SK-N-SH treated with all-trans-retinoic acid at 6 μM for 48 hours (cell line): ENCODE measurements around the gene FBXW11.

Source experiments
- ATAC-seq: fragments of 200-7000 bp; cut with Tn5 transposase; 3 replicates; pipeline ENCODE4 v1.9.1; 2020; ENCODE audit warnings: mild to moderate bottlenecking, moderate library complexity
- ARNTL ChIP-seq: fragments of 450-650 bp; formaldehyde crosslinking; IDR thresholded peaks from 2 replicates; pipeline ENCODE4 v1.5.0; 2020; ENCODE audit warnings: low read depth, mild to moderate bottlenecking, moderate library complexity, borderline replicate concordance
- BACH2 ChIP-seq: fragments of 250-450 bp; sonication (Bioruptor Pico); IDR thresholded peaks from 2 replicates; pipeline ENCODE4 v1.9.0; 2021; ENCODE audit warnings: mild to moderate bottlenecking, borderline replicate concordance
- CSDC2 ChIP-seq: fragments of 250-450 bp; sonication (Bioruptor Pico); IDR thresholded peaks from 2 replicates; pipeline ENCODE4 v1.5.0; 2020; ENCODE audit warnings: mild to moderate bottlenecking, moderate library complexity
- GLIS3 ChIP-seq: fragments of 250-450 bp; sonication (Bioruptor Pico); IDR thresholded peaks from 2 replicates; pipeline ENCODE4 v1.5.0; 2020; ENCODE audit warnings: mild to moderate bottlenecking, moderate library complexity
- ISL1 ChIP-seq: fragments of 250-450 bp; sonication (Bioruptor Pico); IDR thresholded peaks from 2 replicates; pipeline ENCODE4 v2.1.2; 2022; ENCODE audit warnings: mild to moderate bottlenecking, moderate library complexity
- OSR1 ChIP-seq: fragments of 250-450 bp; sonication (Bioruptor Pico); IDR thresholded peaks from 2 replicates; pipeline ENCODE4 v1.8.0; 2022; ENCODE audit warnings: moderate library complexity, mild to moderate bottlenecking, inconsistent platforms
- PPARA ChIP-seq: fragments of 250-450 bp; sonication (Bioruptor Pico); IDR thresholded peaks from 2 replicates; pipeline ENCODE4 v1.5.0; 2020; ENCODE audit warnings: mild to moderate bottlenecking, borderline replicate concordance
- RARB ChIP-seq: fragments of 250-450 bp; sonication (Bioruptor Pico); IDR thresholded peaks from 2 replicates; pipeline ENCODE4 v1.8.0; 2021; ENCODE audit warnings: mild to moderate bottlenecking, moderate library complexity
- SNAI2 ChIP-seq: fragments of 250-450 bp; sonication (Bioruptor Pico); IDR thresholded peaks from 2 replicates; pipeline ENCODE4 v1.5.0; 2020; ENCODE audit warnings: mild to moderate bottlenecking, moderate library complexity
- TCF4 ChIP-seq: fragments of 250-450 bp; sonication (Bioruptor Pico); IDR thresholded peaks from 2 replicates; pipeline ENCODE4 v1.8.0; 2021; ENCODE audit warnings: mild to moderate bottlenecking, moderate library complexity, borderline replicate concordance
- TOX ChIP-seq: fragments of 250-450 bp; sonication (Bioruptor Pico); IDR thresholded peaks from 2 replicates; pipeline ENCODE4 v1.8.0; 2021; ENCODE audit warnings: mild to moderate bottlenecking, moderate library complexity, borderline replicate concordance
- ZC3H10 ChIP-seq: fragments of 250-450 bp; sonication (Bioruptor Pico); IDR thresholded peaks from 2 replicates; pipeline ENCODE4 v1.5.1; 2021; ENCODE audit warnings: mild to moderate bottlenecking, moderate library complexity
- ZFP3 ChIP-seq: fragments of 250-450 bp; sonication (Bioruptor Pico); IDR thresholded peaks from 2 replicates; pipeline ENCODE4 v1.5.0; 2020; ENCODE audit warnings: mild to moderate bottlenecking, moderate library complexity
- ZFP30 ChIP-seq: fragments of 450-650 bp; formaldehyde crosslinking; IDR thresholded peaks from 2 replicates; pipeline ENCODE4 v1.5.0; 2022; ENCODE audit warnings: mild to moderate bottlenecking, moderate library complexity
- ZNF565 ChIP-seq: fragments of 450-650 bp; formaldehyde crosslinking; conservative IDR thresholded peaks from 2 replicates; pipeline ENCODE4 v1.5.0; 2020; ENCODE audit warnings: low read depth, mild to moderate bottlenecking, moderate library complexity
- ZNF70 ChIP-seq: fragments of 450-650 bp; formaldehyde crosslinking; IDR thresholded peaks from 2 replicates; pipeline ENCODE4 v1.5.0; 2020; ENCODE audit warnings: mild to moderate bottlenecking, moderate library complexity
- TF ChIP-seq, protein P1 (sequence below): fragments of 250-450 bp; sonication (Bioruptor Pico); IDR thresholded peaks from 2 replicates; pipeline ENCODE4 v1.5.0; 2020; ENCODE audit warnings: mild to moderate bottlenecking, moderate library complexity
- TF ChIP-seq, protein P2 (sequence below): fragments of 250-450 bp; sonication (Bioruptor Pico); IDR thresholded peaks from 2 replicates; pipeline ENCODE4 v1.5.1; 2021; ENCODE audit warnings: mild to moderate bottlenecking, moderate library complexity
- TF ChIP-seq, protein P3 (sequence below): fragments of 250-450 bp; sonication (Bioruptor Pico); IDR thresholded peaks from 2 replicates; pipeline ENCODE4 v1.8.0; 2021; ENCODE audit warnings: low read depth, mild to moderate bottlenecking, moderate library complexity, borderline replicate concordance
- TF ChIP-seq, protein P4 (sequence below): fragments of 250-450 bp; sonication (Bioruptor Pico); IDR thresholded peaks from 2 replicates; pipeline ENCODE4 v1.5.1; 2020; ENCODE audit warnings: low read depth, mild to moderate bottlenecking, moderate library complexity

FBXW11 gene

DNA sequence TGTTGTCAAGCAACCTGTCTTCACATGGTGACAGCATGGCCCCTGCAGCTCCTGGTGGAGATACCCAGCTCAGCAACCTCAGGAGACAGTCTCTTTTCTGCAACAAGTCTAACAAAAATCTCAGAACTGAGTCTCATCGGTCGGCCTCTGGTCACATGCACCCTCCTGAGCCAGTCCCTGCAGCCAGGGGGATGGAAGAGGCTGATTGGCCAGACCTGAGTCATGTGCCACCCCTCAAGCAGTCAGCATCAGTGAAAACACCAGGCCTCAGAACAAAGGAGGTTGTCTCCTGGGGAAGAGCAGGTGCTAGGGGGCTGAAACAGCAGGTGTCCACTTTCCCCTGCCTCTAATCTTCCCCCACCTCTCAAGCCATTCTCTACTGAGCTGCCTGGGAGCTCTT, 166.4 kb downstream of the FBXW11 start:
- no peak for TF ChIP-seq SNAI2 (CRISPR knock-in tag)
- TF ChIP-seq ISL1 (CRISPR knock-in tag), result no peak
- no peak for TF ChIP-seq TOX (CRISPR knock-in tag)
- no peak for TF ChIP-seq GLIS3 (CRISPR knock-in tag)
- TF ChIP-seq PPARA (CRISPR knock-in tag), result no peak
- no peak for TF ChIP-seq ZFP30 (CRISPR knock-in tag)
- TF ChIP-seq, protein P1, sequence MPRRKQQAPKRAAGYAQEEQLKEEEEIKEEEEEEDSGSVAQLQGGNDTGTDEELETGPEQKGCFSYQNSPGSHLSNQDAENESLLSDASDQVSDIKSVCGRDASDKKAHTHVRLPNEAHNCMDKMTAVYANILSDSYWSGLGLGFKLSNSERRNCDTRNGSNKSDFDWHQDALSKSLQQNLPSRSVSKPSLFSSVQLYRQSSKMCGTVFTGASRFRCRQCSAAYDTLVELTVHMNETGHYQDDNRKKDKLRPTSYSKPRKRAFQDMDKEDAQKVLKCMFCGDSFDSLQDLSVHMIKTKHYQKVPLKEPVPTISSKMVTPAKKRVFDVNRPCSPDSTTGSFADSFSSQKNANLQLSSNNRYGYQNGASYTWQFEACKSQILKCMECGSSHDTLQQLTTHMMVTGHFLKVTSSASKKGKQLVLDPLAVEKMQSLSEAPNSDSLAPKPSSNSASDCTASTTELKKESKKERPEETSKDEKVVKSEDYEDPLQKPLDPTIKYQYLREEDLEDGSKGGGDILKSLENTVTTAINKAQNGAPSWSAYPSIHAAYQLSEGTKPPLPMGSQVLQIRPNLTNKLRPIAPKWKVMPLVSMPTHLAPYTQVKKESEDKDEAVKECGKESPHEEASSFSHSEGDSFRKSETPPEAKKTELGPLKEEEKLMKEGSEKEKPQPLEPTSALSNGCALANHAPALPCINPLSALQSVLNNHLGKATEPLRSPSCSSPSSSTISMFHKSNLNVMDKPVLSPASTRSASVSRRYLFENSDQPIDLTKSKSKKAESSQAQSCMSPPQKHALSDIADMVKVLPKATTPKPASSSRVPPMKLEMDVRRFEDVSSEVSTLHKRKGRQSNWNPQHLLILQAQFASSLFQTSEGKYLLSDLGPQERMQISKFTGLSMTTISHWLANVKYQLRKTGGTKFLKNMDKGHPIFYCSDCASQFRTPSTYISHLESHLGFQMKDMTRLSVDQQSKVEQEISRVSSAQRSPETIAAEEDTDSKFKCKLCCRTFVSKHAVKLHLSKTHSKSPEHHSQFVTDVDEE (CRISPR knock-in tag), result no peak
- TF ChIP-seq, protein P2, sequence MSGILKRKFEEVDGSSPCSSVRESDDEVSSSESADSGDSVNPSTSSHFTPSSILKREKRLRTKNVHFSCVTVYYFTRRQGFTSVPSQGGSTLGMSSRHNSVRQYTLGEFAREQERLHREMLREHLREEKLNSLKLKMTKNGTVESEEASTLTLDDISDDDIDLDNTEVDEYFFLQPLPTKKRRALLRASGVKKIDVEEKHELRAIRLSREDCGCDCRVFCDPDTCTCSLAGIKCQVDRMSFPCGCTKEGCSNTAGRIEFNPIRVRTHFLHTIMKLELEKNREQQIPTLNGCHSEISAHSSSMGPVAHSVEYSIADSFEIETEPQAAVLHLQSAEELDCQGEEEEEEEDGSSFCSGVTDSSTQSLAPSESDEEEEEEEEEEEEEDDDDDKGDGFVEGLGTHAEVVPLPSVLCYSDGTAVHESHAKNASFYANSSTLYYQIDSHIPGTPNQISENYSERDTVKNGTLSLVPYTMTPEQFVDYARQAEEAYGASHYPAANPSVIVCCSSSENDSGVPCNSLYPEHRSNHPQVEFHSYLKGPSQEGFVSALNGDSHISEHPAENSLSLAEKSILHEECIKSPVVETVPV (CRISPR knock-in tag), result no peak
- no peak for TF ChIP-seq ZNF565
- TF ChIP-seq ZNF70 (CRISPR knock-in tag), result no peak
- TF ChIP-seq CSDC2 (CRISPR knock-in tag), result no peak
- TF ChIP-seq TCF4 (CRISPR knock-in tag), result no peak
- TF ChIP-seq, protein P3, sequence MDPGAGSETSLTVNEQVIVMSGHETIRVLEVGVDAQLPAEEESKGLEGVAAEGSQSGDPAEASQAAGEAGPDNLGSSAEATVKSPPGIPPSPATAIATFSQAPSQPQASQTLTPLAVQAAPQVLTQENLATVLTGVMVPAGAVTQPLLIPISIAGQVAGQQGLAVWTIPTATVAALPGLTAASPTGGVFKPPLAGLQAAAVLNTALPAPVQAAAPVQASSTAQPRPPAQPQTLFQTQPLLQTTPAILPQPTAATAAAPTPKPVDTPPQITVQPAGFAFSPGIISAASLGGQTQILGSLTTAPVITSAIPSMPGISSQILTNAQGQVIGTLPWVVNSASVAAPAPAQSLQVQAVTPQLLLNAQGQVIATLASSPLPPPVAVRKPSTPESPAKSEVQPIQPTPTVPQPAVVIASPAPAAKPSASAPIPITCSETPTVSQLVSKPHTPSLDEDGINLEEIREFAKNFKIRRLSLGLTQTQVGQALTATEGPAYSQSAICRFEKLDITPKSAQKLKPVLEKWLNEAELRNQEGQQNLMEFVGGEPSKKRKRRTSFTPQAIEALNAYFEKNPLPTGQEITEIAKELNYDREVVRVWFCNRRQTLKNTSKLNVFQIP, result no peak
- no peak; the same call in 2 of the 3 replicates for ATAC-seq

- TF ChIP-seq, protein P1 (CRISPR knock-in tag), result no peak
- TF ChIP-seq TCF4 (CRISPR knock-in tag) (no peak), SNAI2 (CRISPR knock-in tag) (no peak), OSR1 (CRISPR knock-in tag) (no peak), ZNF565 (no peak), ZNF70 (CRISPR knock-in tag) (no peak), TOX (CRISPR knock-in tag) (no peak), ARNTL (CRISPR knock-in tag) (no peak), RARB (no peak), ISL1 (CRISPR knock-in tag) (no peak), ZC3H10 (CRISPR knock-in tag) (no peak), ZFP3 (CRISPR knock-in tag) (no peak), PPARA (CRISPR knock-in tag) (no peak), BACH2 (CRISPR knock-in tag) (no peak), CSDC2 (CRISPR knock-in tag) (no peak)
- TF ChIP-seq, protein P3, result no peak
- TF ChIP-seq, protein P4, sequence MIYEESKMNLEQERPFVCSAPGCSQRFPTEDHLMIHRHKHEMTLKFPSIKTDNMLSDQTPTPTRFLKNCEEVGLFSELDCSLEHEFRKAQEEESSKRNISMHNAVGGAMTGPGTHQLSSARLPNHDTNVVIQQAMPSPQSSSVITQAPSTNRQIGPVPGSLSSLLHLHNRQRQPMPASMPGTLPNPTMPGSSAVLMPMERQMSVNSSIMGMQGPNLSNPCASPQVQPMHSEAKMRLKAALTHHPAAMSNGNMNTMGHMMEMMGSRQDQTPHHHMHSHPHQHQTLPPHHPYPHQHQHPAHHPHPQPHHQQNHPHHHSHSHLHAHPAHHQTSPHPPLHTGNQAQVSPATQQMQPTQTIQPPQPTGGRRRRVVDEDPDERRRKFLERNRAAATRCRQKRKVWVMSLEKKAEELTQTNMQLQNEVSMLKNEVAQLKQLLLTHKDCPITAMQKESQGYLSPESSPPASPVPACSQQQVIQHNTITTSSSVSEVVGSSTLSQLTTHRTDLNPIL (CRISPR knock-in tag), result no peak
- TF ChIP-seq, protein P2 (CRISPR knock-in tag), result no peak
- ATAC-seq, result no peak
Measured at GRCh38 chr5:171839112-171839511, 167.3 kb downstream of the FBXW11 start.
